CD4-positive, alpha-beta T cell treated with Interleukin-2 at 100 ng/mL for 4 hours (primary cell): Measurements from ENCODE around the gene NUP37.
"Not testable (repeated sequence)": the region's sequence is repeated elsewhere in the genome, so short reads cannot be mapped to it uniquely, and the experiment has no call there.

ENCODE experiments used
- DNase-seq: peaks from one replicate; pipeline ENCODE4 v3.0.0-alpha.2; 2020; ENCODE audit warnings: low spot score

Gene NUP37

GRCh38 chr12:102089228-102089835 lies 30.6 kb downstream of the NUP37 start:
- DNase-seq: not testable (repeated sequence)

- DNase-seq: no peak
These were observed 39.1 kb downstream of the NUP37 start for GRCh38 chr12:102080842-102081241.

- DNase-seq: not testable (repeated sequence)
These were observed 47.8 kb downstream of the NUP37 start for GRCh38 chr12:102072092-102072491.

GRCh38 chr12:102069707-102070106 lies 50.2 kb downstream of the NUP37 start:
- no peak for DNase-seq

- no peak for DNase-seq
These were observed 52.2 kb downstream of the NUP37 start for GRCh38 chr12:102067574-102068258.

GRCh38 chr12:102064476-102064875 lies 55.4 kb downstream of the NUP37 start:
- DNase-seq: no peak

GRCh38 chr12:102063069-102063468 lies 56.8 kb downstream of the NUP37 start:
- DNase-seq: no peak

GRCh38 chr12:102062419-102062806 lies 57.5 kb downstream of the NUP37 start:
- DNase-seq: no peak

- DNase-seq: peak; percentile 95
These were observed 58.1 kb downstream of the NUP37 start, which contains the start of gene WASHC3 for GRCh38 chr12:102061560-102062418. Gene WASHC3, minus strand, starts transcription at chr12:102061991. Its CDS starts 29 bp downstream, at chr12:102061962.

- DNase-seq: peak; percentile 43
These were observed 58.8 kb downstream of the NUP37 start for GRCh38 chr12:102061096-102061559.

GRCh38 chr12:102059343-102059742 lies 60.6 kb downstream of the NUP37 start:
- DNase-seq: peak; percentile 74

- DNase-seq: no peak
These were observed 65.6 kb downstream of the NUP37 start for GRCh38 chr12:102054345-102054744.

- DNase-seq: no peak
These were observed 66.9 kb downstream of the NUP37 start for GRCh38 chr12:102053062-102053349.

- DNase-seq: no peak
These were observed 67.5 kb downstream of the NUP37 start for GRCh38 chr12:102052192-102053061.

GRCh38 chr12:102051431-102051965 lies 68.4 kb downstream of the NUP37 start:
- DNase-seq: no peak

- no peak for DNase-seq
These were observed 69.1 kb downstream of the NUP37 start for GRCh38 chr12:102050660-102051430.

GRCh38 chr12:102043928-102044327 lies 76.0 kb downstream of the NUP37 start:
- DNase-seq: peak; percentile 65

GRCh38 chr12:102033991-102034745 lies 85.7 kb downstream of the NUP37 start:
- no peak for DNase-seq

- no peak for DNase-seq
These were observed 88.1 kb downstream of the NUP37 start for GRCh38 chr12:102031852-102032251.

- DNase-seq: no peak
These were observed 90.8 kb downstream of the NUP37 start for GRCh38 chr12:102029141-102029540.
